Measurements from ENCODE around the gene SNX1. TPM values are rescaled to one million over a fixed set of nuclear protein-coding genes. Genes with fewer than 3 reads are reported as not detected.
A peak's percentile ranks its signal among the peaks of the same experiment; 100 is the strongest.

Gene SNX1
- total and polyA plus RNA-seq, 10 of the 15 experiments (the other 5 are each of a cell fraction or from before 2014, with no cell fraction given), result 17.8 to 115 (median 96.3) TPM

DNA sequence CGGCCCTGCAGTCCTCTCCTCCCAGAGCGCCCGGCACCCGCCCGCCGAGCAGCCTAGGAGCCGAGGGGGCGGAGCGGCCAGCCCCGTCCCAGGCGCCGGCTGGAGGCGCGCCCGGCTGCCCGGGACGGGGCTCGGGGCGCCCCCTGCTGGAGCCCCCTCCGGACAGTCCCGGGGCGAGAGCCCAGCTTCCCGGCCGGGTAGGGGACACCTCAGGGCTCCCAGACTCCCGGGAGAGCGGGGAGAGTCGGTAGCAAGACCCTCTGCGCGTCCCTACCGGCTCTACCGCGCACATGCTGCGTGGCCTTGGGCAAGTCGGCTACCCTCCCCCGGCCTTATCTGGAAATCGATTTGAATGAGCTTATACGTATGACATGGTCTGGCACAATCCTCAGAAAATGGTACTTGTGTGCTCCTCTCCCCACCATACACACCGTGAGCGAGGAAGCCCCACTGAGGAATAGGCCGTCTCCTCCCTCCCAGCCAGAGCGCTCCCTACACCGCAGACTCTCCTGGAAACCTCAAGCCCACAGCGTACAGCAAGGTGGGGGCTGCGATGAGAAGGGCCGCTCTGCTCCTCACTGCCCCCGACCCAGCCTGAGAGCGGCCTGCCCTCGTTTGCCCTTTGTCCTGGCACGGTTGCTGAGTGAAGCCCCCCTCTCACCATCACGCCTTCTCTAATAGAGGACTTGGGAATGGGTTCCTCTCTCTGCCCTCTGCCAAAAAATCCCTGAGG, 49.2 kb upstream of the SNX1 start, which contains the start of gene DAPK2 (continued):
- TF ChIP-seq CTCF (IDR thresholded peaks at IDR 0.05 in 2 of 3, conservative IDR thresholded peaks at IDR 0.05 in 1 of 3; ENCODE audit: control insufficient read depth in 2 of 3, extremely low read depth in 1 of 3, insufficient read depth in 1 of 3, low read depth in 3 of 3, low read length in 3 of 3) (peak; percentile 71 to 81 (median 74)), HDAC6 (IDR thresholded peaks at IDR 0.05; ENCODE audit: unreplicated experiment) (no peak)

DNA sequence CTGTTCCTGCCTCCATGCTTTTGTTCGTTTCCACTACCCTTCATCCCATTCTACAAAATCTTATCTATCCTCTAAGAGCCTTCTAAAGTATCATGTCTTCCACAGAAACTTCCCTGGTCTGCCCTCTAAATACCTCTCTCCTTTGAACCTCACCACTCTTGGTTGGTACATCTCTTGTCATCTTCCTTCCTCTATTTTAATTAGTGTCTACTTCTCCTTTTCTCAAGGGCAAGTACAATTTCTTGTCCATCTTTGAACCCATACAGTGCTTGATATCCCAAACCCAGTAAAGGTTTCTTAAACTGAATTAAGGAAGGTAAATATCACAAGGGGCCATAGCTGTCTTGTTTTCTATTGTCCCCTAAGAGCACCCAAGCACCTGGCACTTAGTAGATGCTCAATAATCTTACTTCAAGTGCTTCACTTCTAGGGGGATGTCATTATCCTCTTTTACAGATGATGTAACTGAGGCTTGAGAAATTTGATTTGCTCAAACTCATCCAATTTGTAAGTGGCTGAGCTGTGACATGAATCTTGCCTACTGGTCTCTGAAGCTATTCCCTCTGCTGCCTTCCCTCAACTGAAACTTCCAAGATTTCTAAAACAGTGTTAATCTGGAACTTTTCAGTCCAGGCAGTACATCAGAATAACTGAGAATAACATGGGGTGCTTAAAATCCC, 46.9 kb upstream of the SNX1 start:
- RAD21 ChIA-PET (ENCODE audit: unreplicated experiment), result interaction anchor here (0.8 to 8.3 kb wide), 8 partner anchors 28 to 297 kb away, joined by 3 to 104 read pairs (median 4); no protein-coding TSS in a partner anchor
- TF ChIP-seq MTA2 (IDR thresholded peaks at IDR 0.05; ENCODE audit: low read depth) (peak; percentile 65), IKZF2 (IDR thresholded peaks at IDR 0.05) (peak; percentile 21 to 36; a peak in 2 of 4 replicates), ESRRA (IDR thresholded peaks at IDR 0.05; ENCODE audit: low read length) (no peak), DPF2 (IDR thresholded peaks at IDR 0.05) (no peak)
- DNase-seq (ENCODE audit: low read depth, low spot score), result no peak
- POLR2A ChIA-PET, result interaction anchor here (1.3 to 4.2 kb wide), 2 partner anchors 42 to 62 kb away, joined by 3 to 19 read pairs; no protein-coding TSS in a partner anchor
- no peak overlapping the region for H3K4me2 ChIP-seq (ENCODE audit: control insufficient read depth, insufficient read depth)
- no peak overlapping the region for H3K4me3 ChIP-seq
- no peak overlapping the region for H3K27ac ChIP-seq (ENCODE audit: control insufficient read depth, insufficient read depth)
- ATAC-seq, result peak; percentile 4; the same call in 1 of the 3 replicates
- in situ Hi-C loops (cut with MboI), result no loop called here
- FAIRE-seq, result peak; percentile 31
- SMC1A ChIA-PET (ENCODE audit: uncharacterized antibody, unreplicated experiment), result interaction anchor here (0.6 to 8.9 kb wide), 11 partner anchors 16 to 768 kb away, joined by 3 to 79 read pairs (median 5); no protein-coding TSS in a partner anchor
- H3K27me3 ChIP-seq (replicated peaks in 1 of 2; ENCODE audit: control insufficient read depth in 2 of 2, insufficient read depth in 2 of 2, low read length in 1 of 2), result no peaks in the 10 kb centered on the region
- no peaks in the 10 kb centered on the region for H4K20me1 ChIP-seq (ENCODE audit: control insufficient read depth, insufficient read depth)
- intact Hi-C loops (cut with micrococcal nuclease; ENCODE audit: unreplicated experiment), result loop anchor here (5.0 kb wide), 1 partner anchor 297 kb away; no protein-coding TSS in a partner anchor
- H3K79me2 ChIP-seq (ENCODE audit: control insufficient read depth, insufficient read depth, low read length), result peaks cover 10% of the 10 kb centered on the region
- WGBS (ENCODE audit: insufficient coverage, insufficient replicate concordance, low lambda C conversion rate, missing lambda C conversion rate), result 35% methylated on average over 1 of the region's 1 CpG
- no peak overlapping the region for H3K9ac ChIP-seq (ENCODE audit: control insufficient read depth, insufficient read depth, low read length)
- CTCF ChIA-PET, result interaction anchor here (0.6 to 6.6 kb wide), 13 partner anchors 9 to 439 kb away, joined by 3 to 62 read pairs (median 5); no protein-coding TSS in a partner anchor
- no peak overlapping the region for H2AFZ ChIP-seq (ENCODE audit: control insufficient read depth, low read depth, low read length)
- H3K9me3 ChIP-seq (replicated peaks; ENCODE audit: control insufficient read depth, insufficient read depth, low read length), result no peaks in the 10 kb centered on the region
- no peaks in the 10 kb centered on the region for H3K36me3 ChIP-seq (ENCODE audit: control insufficient read depth in 2 of 2, insufficient read depth in 2 of 2, low read length in 1 of 2)
- H3K4me1 ChIP-seq (ENCODE audit: control insufficient read depth, insufficient read depth, low read length), result peaks cover 34% of the 10 kb centered on the region
- no TSS peak for BruUV-seq (replicated peaks)

Data from GM12878 (cell line).